Measurements from ENCODE around the gene PPFIA4.

PPFIA4 gene

GRCh38 chr1:203041351-203041932 is 15.2 kb downstream of the PPFIA4 start:
- no peak for DNase-seq

GRCh38 chr1:203043830-203044545 is 17.7 kb downstream of the PPFIA4 start:
- DNase-seq = no peak

GRCh38 chr1:203044546-203045250 is 18.4 kb downstream of the PPFIA4 start:
- DNase-seq = no peak

GRCh38 chr1:203045336-203045735 is 19.0 kb downstream of the PPFIA4 start:
- no peak for DNase-seq

GRCh38 chr1:203045821-203046594 is 19.7 kb downstream of the PPFIA4 start:
- DNase-seq = no peak

- no peak for DNase-seq
Observed at GRCh38 chr1:203046984-203047630, 20.8 kb downstream of the PPFIA4 start.

- DNase-seq = no peak
Observed at GRCh38 chr1:203048086-203048485, 21.8 kb downstream of the PPFIA4 start.

- no peak for DNase-seq
Observed at GRCh38 chr1:203048555-203049051, 22.3 kb downstream of the PPFIA4 start.

- no peak for DNase-seq
Observed at GRCh38 chr1:203049077-203049476, 22.8 kb downstream of the PPFIA4 start.

GRCh38 chr1:203049576-203050180 is 23.4 kb downstream of the PPFIA4 start:
- DNase-seq = no peak

- DNase-seq = no peak
Observed at GRCh38 chr1:203050826-203051225, 24.5 kb downstream of the PPFIA4 start.

- no peak for DNase-seq
Observed at GRCh38 chr1:203051841-203052324, 25.6 kb downstream of the PPFIA4 start.

- no peak for DNase-seq
Observed at GRCh38 chr1:203052601-203053000, 26.3 kb downstream of the PPFIA4 start.

- no peak for DNase-seq
Observed at GRCh38 chr1:203054184-203054583, 27.9 kb downstream of the PPFIA4 start.

GRCh38 chr1:203054642-203055041 is 28.4 kb downstream of the PPFIA4 start:
- DNase-seq = no peak

- DNase-seq = no peak
Observed at GRCh38 chr1:203055161-203055799, 29.0 kb downstream of the PPFIA4 start.

GRCh38 chr1:203056012-203056411 is 29.7 kb downstream of the PPFIA4 start:
- no peak for DNase-seq

GRCh38 chr1:203056516-203056915 is 30.2 kb downstream of the PPFIA4 start:
- no peak for DNase-seq

- no peak for DNase-seq
Observed at GRCh38 chr1:203057911-203058675, 31.8 kb downstream of the PPFIA4 start.

- DNase-seq = no peak
Observed at GRCh38 chr1:203058676-203058935, 32.3 kb downstream of the PPFIA4 start.

GRCh38 chr1:203059485-203059884 is 33.2 kb downstream of the PPFIA4 start:
- no peak for DNase-seq
